Progenitor cell of endocrine pancreas (in vitro differentiated cells): ENCODE data around the gene PRRT2. TPM values are rescaled to one million over a fixed set of nuclear protein-coding genes. Genes with fewer than 3 reads are reported as not detected.
A peak's percentile ranks its signal among the peaks of the same experiment; 100 is the strongest.

Experiments used
- DNase-seq: peaks from one replicate; pipeline ENCODE4 v3.0.0; 2021; ENCODE audit warnings: low spot score; ENCODE audit not compliant: unreplicated experiment
- H3K27ac Mint-ChIP-seq: 2 replicates; pipeline ENCODE4 v1.8.0; 2021; ENCODE audit warnings: mild to moderate bottlenecking, moderate library complexity, mixed read lengths
- H3K27me3 Mint-ChIP-seq: 2 replicates; pipeline ENCODE4 v1.8.0; 2021; ENCODE audit warnings: mixed read lengths
- H3K36me3 Mint-ChIP-seq: 2 replicates; pipeline ENCODE4 v1.8.0; 2022; ENCODE audit warnings: mixed read lengths; ENCODE audit not compliant: insufficient read depth
- H3K4me1 Mint-ChIP-seq: 2 replicates; pipeline ENCODE4 v1.8.0; 2021; ENCODE audit warnings: low read depth, mixed read lengths
- H3K4me3 Mint-ChIP-seq: 2 replicates; pipeline ENCODE4 v1.8.0; 2021; ENCODE audit warnings: low read depth, mild to moderate bottlenecking, moderate library complexity, mixed read lengths
- H3K9me3 Mint-ChIP-seq: 2 replicates; pipeline ENCODE4 v1.8.0; 2021; ENCODE audit warnings: low read depth, mixed read lengths
- CTCF ChIP-seq: fragments of 200-600 bp; sonication (generic); IDR thresholded peaks from one replicate; pipeline ENCODE4 v1.5.0; 2021; ENCODE audit warnings: antibody characterized with exemption, mild to moderate bottlenecking; ENCODE audit not compliant: unreplicated experiment
- total RNA-seq: library from RNA; stranded (reverse); gene quantifications from 2 replicates; pipeline ENCODE4 v1.2.1, GENCODE V29; 2021

The PRRT2 gene
- total RNA-seq, 1 donor from 2014 or later, result 1.4 TPM

GRCh38 chr16:29794231-29794710 is 17.7 kb upstream of the PRRT2 start:
- DNase-seq, result no peak
- no peak overlapping the region for H3K4me3 Mint-ChIP-seq
- H3K36me3 Mint-ChIP-seq, result peaks cover 14% of the 10 kb centered on the region
- no peaks in the 10 kb centered on the region for H3K27me3 Mint-ChIP-seq
- H3K9me3 Mint-ChIP-seq, result no peaks in the 10 kb centered on the region
- H3K27ac Mint-ChIP-seq, result no peak overlapping the region
- no peak for TF ChIP-seq CTCF
- H3K4me1 Mint-ChIP-seq, result peaks cover 25% of the 10 kb centered on the region

DNA sequence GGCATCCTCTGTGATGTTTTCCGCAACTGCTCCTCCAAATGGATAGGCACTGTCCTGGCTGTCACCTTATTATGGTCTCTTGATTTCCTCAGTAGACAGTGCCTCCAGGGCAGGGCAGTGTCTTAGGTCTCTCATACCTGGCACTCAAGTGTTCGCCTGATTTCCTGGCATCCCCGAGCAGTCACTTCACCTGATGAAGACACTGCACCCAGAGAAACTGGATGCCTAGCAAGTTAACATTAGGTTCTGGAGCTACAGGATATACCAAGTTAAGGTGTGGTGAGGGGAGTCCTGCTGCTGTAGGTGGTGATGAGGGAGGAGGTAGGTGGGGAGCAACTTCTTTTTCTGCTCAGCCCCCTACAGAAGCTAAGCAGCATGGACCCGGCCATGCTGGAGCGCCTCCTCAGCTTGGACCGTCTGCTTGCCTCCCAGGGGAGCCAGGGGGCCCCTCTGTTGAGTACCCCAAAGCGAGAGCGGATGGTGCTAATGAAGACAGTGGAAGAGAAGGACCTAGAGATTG is 9.5 kb upstream of the PRRT2 start:
- no peak overlapping the region for H3K27ac Mint-ChIP-seq
- peaks cover 12% of the 10 kb centered on the region for H3K36me3 Mint-ChIP-seq

DNA sequence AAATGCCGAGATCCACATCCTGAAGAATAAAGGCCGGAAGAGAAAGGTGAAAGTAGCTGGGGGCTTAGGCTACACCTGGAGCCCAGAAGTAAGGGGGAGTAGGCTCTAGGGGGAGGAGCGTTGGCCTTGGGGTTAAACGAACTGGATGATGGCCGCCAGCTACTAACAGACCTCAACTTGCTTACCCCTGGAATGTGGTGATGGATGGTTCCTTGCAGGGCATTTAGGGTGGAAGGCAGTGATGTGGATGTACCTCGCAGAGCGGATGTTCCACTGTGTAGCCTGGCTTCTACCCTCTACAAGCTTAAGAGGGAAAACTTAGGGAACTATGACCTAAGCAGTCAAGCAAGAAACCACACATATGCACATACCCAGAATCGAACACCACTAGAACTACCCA is 8.0 kb upstream of the PRRT2 start:
- no peak for DNase-seq
- H3K36me3 Mint-ChIP-seq, result peaks cover 8% of the 10 kb centered on the region
- TF ChIP-seq CTCF, result no peak

More for the DNA sequence above, 9.5 kb upstream of the PRRT2 start:
- Mint-ChIP-seq H3K27me3 (no peaks in the 10 kb centered on the region), H3K9me3 (no peaks in the 10 kb centered on the region), H3K4me1 (peaks cover 10% of the 10 kb centered on the region), H3K4me3 (peak overlapping the region; percentile 38)
- no peak for DNase-seq
- no peak for TF ChIP-seq CTCF

GRCh38 chr16:29804455-29805231 is 7.3 kb upstream of the PRRT2 start:
- Mint-ChIP-seq H3K4me3 (peak overlapping the region; percentile 95), H3K27ac (peak overlapping the region; percentile 99), H3K9me3 (no peaks in the 10 kb centered on the region), H3K4me1 (peaks cover 15% of the 10 kb centered on the region), H3K36me3 (peaks cover 8% of the 10 kb centered on the region), H3K27me3 (no peaks in the 10 kb centered on the region)
- no peak for DNase-seq
- no peak for TF ChIP-seq CTCF

More for the DNA sequence above, 8.0 kb upstream of the PRRT2 start:
- H3K27me3 Mint-ChIP-seq, result no peaks in the 10 kb centered on the region
- H3K4me1 Mint-ChIP-seq, result peaks cover 15% of the 10 kb centered on the region
- peak overlapping the region; percentile 63 for H3K27ac Mint-ChIP-seq
- peak overlapping the region; percentile 95 for H3K4me3 Mint-ChIP-seq
- no peaks in the 10 kb centered on the region for H3K9me3 Mint-ChIP-seq

DNA sequence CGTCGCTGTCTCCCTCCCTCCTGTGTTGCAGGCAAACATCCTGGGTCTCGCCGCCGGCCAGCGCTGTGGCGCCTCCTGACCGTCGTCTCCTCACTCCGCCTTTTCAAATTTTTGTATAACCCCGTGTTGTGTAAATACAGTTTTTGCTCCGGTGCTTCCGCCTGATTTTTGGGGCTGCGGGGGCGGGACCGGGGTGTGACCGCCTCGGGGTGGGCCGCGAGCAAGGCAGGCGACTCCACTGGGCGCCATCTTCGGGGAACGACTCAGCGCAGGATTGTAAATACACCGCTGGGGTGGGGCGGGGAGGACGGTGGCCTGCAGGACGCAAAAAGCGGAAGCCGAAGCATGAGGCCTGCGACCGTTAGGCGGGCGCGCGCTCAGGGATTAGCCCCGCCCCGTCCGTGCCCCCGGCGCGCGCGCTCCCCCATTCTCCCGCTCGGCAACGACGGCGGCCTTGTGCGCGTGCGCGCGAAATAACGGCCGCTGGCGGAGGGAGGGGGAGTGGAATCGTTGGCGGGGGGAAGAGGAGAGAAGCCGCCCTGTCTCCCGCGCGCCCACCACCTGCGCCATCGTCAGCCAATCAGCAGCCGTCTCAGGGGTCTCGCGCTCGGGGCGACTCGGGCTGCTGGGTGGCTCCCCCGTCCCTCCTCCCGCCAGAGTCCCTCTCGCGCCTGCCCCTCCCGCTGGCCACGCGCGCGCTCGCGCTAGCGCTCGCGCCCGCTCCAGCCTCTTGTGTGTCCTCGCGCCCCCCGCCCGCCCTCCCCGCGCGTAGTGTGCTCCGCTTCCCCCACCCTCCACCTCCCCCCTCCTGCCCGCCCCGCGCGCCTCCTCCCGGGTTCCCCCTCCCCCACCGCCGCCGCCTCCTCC is 6.5 kb upstream of the PRRT2 start:
- H3K27ac Mint-ChIP-seq, result peak overlapping the region; percentile 99
- H3K36me3 Mint-ChIP-seq, result peaks cover 9% of the 10 kb centered on the region
- H3K9me3 Mint-ChIP-seq, result no peaks in the 10 kb centered on the region
- no peaks in the 10 kb centered on the region for H3K27me3 Mint-ChIP-seq
- H3K4me3 Mint-ChIP-seq, result peak overlapping the region; percentile 95
- DNase-seq, result peak; percentile 98
- peaks cover 17% of the 10 kb centered on the region for H3K4me1 Mint-ChIP-seq
- TF ChIP-seq CTCF, result no peak
